Measurements from ENCODE around the gene LRRFIP1. TPM values are rescaled to one million over a fixed set of nuclear protein-coding genes. Genes with fewer than 3 reads are reported as not detected.
A peak's percentile ranks its signal among the peaks of the same experiment; 100 is the strongest.

The LRRFIP1 gene
- total RNA-seq, 1 donor from 2014 or later: 133 TPM

GRCh38 chr2:237583385-237584295 is 43.7 kb upstream of the LRRFIP1 start:
- no peak for TF ChIP-seq CTCF (IDR thresholded peaks at IDR 0.05)
- H3K27ac ChIP-seq: no peak overlapping the region
- H3K36me3 ChIP-seq: no peaks in the 10 kb centered on the region
- intact Hi-C loops (cut with DNase I): no loop called here
- H3K27me3 ChIP-seq: no peaks in the 10 kb centered on the region
- DNase-seq (ENCODE audit: low spot score in 2 of 2): no peak
- peaks cover 6 to 10% of the 10 kb centered on the region in 2 donors for H3K4me1 ChIP-seq
- no peaks in the 10 kb centered on the region for H3K9me3 ChIP-seq
- no peak overlapping the region for H3K4me3 ChIP-seq

- H3K4me1 ChIP-seq: peaks cover 9 to 15% of the 10 kb centered on the region in 2 donors
- no peaks in the 10 kb centered on the region for H3K27me3 ChIP-seq
- no peaks in the 10 kb centered on the region for H3K36me3 ChIP-seq
- DNase-seq (ENCODE audit: low spot score in 2 of 2): no peak
- intact Hi-C loops (cut with DNase I): no loop called here
- H3K4me3 ChIP-seq: no peak overlapping the region
- H3K27ac ChIP-seq: no peak overlapping the region
- no peak for TF ChIP-seq CTCF (IDR thresholded peaks at IDR 0.05)
- H3K9me3 ChIP-seq: no peaks in the 10 kb centered on the region
Measured at GRCh38 chr2:237585590-237586221, 41.7 kb upstream of the LRRFIP1 start.

- no peak for DNase-seq (ENCODE audit: low spot score in 2 of 2)
- no peak for TF ChIP-seq CTCF (IDR thresholded peaks at IDR 0.05)
- Histone ChIP-seq H3K4me3 (no peak overlapping the region), H3K4me1 (peaks cover 6 to 13% of the 10 kb centered on the region in 2 donors), H3K9me3 (no peaks in the 10 kb centered on the region), H3K27me3 (no peaks in the 10 kb centered on the region), H3K27ac (no peak overlapping the region), H3K36me3 (no peaks in the 10 kb centered on the region)
- intact Hi-C loops (cut with DNase I): no loop called here
Measured at GRCh38 chr2:237588044-237588696, 39.2 kb upstream of the LRRFIP1 start.

GRCh38 chr2:237590272-237591140 is 36.9 kb upstream of the LRRFIP1 start, which contains the start of gene RAB17:
RAB17 (minus strand) TSS chr2:237590734; CDS start chr2:237586154, 4,580 bp downstream.
- DNase-seq (ENCODE audit: low spot score in 2 of 2): no peak
- Histone ChIP-seq H3K27ac (peak within 1 kb of the TSS; percentile 35 to 66), H3K36me3 (no peaks in the 10 kb centered on the region), H3K9me3 (no peaks in the 10 kb centered on the region), H3K4me1 (peaks cover 15 to 36% of the 10 kb centered on the region in 2 donors), H3K27me3 (no peaks in the 10 kb centered on the region), H3K4me3 (no peak within 1 kb of the TSS)
- intact Hi-C loops (cut with DNase I): loop anchor here (5.0 kb wide), 1 partner anchor 42 kb away; no protein-coding TSS in a partner anchor
- no peak for TF ChIP-seq CTCF (IDR thresholded peaks at IDR 0.05)

Data from ascending aorta (tissue), 2 donors.